ENCODE measurements around the gene SETX.
"Not testable (repeated sequence)": the region's sequence is repeated elsewhere in the genome, so short reads cannot be mapped to it uniquely, and the experiment has no call there.

The SETX gene, protein sequence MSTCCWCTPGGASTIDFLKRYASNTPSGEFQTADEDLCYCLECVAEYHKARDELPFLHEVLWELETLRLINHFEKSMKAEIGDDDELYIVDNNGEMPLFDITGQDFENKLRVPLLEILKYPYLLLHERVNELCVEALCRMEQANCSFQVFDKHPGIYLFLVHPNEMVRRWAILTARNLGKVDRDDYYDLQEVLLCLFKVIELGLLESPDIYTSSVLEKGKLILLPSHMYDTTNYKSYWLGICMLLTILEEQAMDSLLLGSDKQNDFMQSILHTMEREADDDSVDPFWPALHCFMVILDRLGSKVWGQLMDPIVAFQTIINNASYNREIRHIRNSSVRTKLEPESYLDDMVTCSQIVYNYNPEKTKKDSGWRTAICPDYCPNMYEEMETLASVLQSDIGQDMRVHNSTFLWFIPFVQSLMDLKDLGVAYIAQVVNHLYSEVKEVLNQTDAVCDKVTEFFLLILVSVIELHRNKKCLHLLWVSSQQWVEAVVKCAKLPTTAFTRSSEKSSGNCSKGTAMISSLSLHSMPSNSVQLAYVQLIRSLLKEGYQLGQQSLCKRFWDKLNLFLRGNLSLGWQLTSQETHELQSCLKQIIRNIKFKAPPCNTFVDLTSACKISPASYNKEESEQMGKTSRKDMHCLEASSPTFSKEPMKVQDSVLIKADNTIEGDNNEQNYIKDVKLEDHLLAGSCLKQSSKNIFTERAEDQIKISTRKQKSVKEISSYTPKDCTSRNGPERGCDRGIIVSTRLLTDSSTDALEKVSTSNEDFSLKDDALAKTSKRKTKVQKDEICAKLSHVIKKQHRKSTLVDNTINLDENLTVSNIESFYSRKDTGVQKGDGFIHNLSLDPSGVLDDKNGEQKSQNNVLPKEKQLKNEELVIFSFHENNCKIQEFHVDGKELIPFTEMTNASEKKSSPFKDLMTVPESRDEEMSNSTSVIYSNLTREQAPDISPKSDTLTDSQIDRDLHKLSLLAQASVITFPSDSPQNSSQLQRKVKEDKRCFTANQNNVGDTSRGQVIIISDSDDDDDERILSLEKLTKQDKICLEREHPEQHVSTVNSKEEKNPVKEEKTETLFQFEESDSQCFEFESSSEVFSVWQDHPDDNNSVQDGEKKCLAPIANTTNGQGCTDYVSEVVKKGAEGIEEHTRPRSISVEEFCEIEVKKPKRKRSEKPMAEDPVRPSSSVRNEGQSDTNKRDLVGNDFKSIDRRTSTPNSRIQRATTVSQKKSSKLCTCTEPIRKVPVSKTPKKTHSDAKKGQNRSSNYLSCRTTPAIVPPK (N-terminal part only)

DNA sequence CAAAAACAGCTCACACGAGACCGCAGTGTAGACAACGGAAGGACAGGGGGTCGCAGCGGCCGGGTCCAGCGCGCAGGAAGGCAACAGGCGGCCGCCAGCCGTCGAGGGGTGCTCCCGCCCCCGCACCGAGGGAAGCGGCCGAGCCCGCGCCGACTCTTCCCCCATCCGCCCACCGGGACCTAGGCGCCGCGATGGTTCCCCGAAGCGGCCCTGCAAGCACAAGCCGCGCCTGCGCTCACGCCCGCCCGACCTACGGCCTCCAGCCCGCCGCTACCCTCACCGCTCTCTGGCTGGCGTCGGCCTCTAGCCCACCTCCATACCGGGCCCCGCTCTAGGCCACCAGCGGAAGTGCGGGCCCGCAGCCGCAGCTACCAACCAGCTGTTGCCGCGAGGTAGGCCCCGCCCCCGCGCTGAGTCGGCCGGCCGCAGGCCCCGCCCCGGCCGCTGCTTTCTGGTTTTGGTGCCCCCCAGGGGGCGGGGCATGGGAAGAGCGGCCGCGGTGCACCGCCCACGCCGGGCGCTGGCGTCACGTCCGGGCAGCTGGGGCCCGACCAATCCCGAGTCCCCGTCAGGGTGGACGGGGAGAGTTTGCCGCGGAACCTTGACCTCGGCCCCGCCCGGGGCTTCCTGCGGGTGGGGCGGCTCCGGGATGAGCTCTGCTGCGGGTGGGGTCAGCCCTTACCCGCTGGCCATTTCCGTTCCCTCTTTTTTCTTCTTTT lies at the start of gene SETX:
SETX (minus strand) TSS at position 350 of the 719 bp plus-strand sequence. CDS start 5,558 bp downstream, outside the sequence.
- DNase-seq: peak; percentile 86 to 89

- DNase-seq: no peak
Measured at GRCh38 chr9:132404228-132404881, 49.6 kb upstream of the SETX start.

DNA sequence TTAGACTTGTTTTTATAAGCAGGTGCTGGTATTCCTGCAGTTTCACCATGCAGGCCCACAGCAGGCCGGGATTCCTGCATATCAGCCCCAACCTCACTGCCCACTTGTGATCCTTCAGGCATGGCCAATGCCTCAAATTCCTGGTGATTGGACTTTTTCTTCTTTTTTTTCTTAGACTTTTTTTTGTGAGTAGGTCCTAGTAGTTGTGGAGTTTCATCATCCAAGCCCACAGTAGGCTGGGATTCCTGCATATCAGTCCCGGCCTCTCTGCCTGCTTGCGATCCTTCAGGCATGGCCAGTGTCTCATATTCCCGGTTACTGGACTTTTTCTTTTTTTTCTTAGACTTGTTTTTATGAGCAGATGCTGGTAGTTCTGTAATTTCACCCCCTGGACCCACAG lies 47.0 kb upstream of the SETX start:
- DNase-seq: no peak

DNA sequence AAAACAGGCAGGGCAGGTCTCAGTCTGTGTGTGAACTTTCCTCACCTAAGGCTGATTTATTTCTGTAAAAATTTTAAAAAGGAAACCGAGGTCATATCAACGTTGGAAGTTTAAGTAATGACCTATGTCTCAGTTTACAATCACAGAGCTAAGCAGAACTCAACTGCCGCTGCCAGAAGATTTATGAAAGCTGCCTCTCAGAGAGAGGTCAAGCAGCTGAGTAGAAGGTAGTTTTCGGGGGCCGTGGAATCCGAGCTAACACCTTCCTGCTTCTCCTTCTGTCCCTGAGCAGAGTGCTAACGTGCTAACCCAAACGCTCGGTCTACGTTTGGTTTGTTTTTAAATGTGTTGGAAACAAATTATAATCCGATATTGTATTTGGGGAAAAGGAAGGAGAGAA lies 40.8 kb upstream of the SETX start:
- DNase-seq: no peak

GRCh38 chr9:132391449-132391848 lies 36.7 kb upstream of the SETX start:
- DNase-seq: no peak

DNA sequence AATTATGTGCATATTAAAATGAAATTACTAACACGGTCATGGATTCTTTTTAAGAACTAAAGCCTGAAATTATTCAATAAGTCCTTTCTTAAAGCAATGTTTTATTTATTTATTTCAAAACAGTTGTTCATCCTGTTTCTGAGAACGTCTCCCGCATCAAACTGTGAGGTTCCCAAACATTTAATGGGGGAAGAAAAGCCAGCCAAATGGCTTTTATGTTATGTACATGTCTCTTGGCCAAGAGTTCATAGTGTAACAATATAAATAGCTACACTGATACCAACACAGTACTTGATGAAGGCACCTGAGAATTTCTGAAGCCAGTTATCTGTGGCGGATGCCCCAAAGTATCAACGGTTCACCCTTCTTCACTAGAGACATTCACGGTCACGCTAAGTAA lies 36.2 kb upstream of the SETX start:
- no peak for DNase-seq

GRCh38 chr9:132387133-132387532 lies 32.3 kb upstream of the SETX start:
- DNase-seq: no peak

- DNase-seq: no peak
Measured at GRCh38 chr9:132384376-132384775, 29.6 kb upstream of the SETX start.

DNA sequence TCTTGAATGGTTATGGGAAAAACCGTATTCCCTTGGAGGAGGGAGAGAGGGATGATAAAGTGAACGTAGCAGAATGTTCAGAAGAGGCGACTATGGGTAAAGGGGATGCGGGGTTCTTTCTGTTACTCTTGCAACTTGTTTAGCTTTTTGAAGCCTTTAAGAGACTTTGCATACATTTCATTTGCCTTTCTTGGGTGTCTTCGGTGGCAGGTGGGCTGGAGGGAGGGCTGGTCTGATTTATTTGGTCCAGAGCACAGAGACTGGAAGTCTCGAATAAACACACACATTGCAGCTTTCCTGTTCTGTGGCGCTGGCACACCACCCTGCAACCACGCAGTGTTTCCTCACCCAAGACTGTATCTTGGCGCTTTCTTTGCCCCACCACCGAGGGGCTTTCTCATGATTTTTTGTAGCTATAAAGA lies 28.7 kb upstream of the SETX start:
- no peak for DNase-seq

GRCh38 chr9:132381966-132382541 lies 27.3 kb upstream of the SETX start:
- DNase-seq: no peak

GRCh38 chr9:132378416-132378815 lies 23.6 kb upstream of the SETX start:
- not testable (repeated sequence) for DNase-seq

DNA sequence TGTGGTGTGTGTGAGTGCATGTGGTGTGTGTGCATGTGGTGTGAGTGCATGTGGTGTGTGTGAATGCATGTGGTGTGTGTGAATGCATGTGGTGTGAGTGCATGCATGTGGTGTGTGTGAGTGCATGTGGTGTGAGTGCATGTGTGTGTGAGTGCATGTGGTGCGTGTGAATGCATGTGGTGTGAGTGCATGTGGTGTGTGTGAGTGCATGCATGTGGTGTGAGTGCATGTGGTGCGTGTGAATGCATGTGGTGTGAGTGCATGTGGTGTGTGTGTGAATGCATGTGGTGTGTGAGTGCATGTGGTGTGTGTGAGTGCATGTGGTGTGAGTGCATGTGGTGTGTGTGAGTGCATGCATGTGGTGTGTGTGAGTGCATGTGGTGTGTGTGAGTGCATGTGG lies 23.0 kb upstream of the SETX start:
- DNase-seq: not testable (repeated sequence)

- DNase-seq: no peak
Measured at GRCh38 chr9:132372177-132373095, 17.6 kb upstream of the SETX start.

DNA sequence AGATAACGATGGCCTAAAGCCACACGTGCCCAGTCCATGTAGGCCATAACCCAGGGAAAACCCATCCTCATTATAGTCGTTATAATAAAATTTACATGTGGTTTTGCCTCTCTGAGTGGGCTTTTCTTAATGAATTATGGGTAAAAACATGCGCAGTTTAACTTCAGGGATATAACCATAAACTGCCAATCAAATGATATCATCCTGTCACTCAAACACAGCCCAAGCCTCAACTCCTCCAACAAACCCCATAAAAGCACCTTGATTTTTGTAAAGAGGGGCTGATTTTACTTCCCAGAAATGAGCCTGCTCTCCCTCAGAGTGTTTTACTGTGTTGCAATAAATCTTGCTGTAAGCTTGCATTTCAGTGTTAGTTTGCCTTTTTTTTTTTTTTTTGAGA lies 15.8 kb upstream of the SETX start:
- DNase-seq: no peak

DNA sequence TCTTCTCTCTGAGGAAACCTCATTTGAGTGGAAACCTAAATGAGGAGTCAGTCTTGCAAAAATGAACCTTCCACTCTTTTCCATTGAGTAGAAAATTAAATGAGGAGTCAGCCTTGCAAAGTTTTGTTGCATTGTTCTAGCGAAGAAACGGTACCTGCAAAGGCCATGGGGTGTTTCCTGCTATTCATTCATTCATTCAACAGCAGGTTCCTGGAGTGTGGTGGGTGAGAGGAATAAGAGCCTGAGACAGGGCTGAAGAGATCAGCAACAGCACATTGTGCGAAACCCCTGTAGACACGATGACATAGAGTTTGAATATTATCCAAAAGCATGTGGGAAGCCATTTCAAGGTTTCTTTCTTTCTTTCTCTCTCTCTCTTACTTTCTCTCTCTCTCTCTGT lies 14.6 kb upstream of the SETX start:
- no peak for DNase-seq

- no peak for DNase-seq
Measured at GRCh38 chr9:132367613-132368313, 13.0 kb upstream of the SETX start.

- DNase-seq: no peak
Measured at GRCh38 chr9:132366481-132366880, 11.7 kb upstream of the SETX start.

DNA sequence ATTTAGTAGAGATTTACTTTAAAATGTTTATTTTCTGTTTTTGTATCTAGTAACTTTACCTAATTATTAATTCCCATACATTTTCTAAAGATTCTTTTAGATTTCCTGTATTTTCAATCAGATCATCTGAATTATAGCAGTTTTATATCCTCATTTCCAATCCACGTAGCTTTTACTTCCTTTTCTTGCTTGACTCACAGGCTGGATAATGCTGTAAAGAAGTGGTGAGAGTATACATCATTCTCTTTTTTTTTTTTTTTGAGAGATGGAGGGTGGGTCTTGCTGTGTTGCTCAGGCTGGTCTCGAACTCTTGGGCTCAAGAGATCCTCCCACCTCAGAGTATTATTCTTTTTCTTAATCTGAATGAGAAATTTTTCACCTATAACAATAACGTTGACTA lies 11.2 kb upstream of the SETX start:
- DNase-seq: no peak

- no peak for DNase-seq
Measured at GRCh38 chr9:132364068-132364467, 9.3 kb upstream of the SETX start.

DNA sequence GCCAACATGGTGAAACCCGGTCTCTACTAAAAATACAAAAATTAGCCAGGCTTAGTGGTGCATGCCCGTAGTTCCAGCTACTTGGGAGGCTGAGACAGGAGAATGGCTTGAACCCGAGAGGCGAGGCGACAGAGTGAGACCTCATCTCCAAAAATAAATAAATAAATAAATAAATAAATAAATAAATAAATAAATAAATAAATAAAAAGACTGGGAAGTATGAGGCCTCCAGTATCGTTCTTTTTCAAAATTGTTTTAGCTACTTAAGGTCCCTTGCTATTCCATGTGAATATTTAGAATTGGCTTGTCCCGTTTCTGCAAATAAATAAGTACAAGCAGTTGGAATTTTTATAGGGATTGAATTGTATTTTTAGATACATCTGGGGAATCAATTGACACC lies 3.0 kb upstream of the SETX start:
- no peak for DNase-seq

Measured in NCI-H187 (cell line).